IMR-90 (cell line): ENCODE measurements around the gene PIGU. TPM values are rescaled to one million over a fixed set of nuclear protein-coding genes. Genes with fewer than 3 reads are reported as not detected.

Experiments used
- ATAC-seq: fragments of 200-7000 bp; cut with Tn5 transposase; 2 replicates; pipeline ENCODE4 v1.9.1; 2020; ENCODE audit warnings: low read depth, mild to moderate bottlenecking, moderate library complexity
- BruUV-seq: library from RNA; stranded (reverse); fragments of 400-500 nt; replicated peaks from 2 replicates; lab custom pipeline; 2021; lab: Mats Ljungman, UMichigan
- CTCF ChIA-PET: fragments of 300-600 bp; formaldehyde crosslinking; extraction: SDS; loops from one replicate; lab custom pipeline; 2021; ENCODE audit warnings: antibody characterized with exemption; lab: Yijun Ruan, JAX
- POLR2A ChIA-PET: fragments of 300-600 bp; sonication (Branson Sonifier 250); formaldehyde crosslinking; loops from one replicate; lab custom pipeline; 2022; ENCODE audit warnings: antibody characterized with exemption; ENCODE audit not compliant: unreplicated experiment; lab: Charles Lee
- DNase-seq: peaks from one replicate; pipeline ENCODE4 v3.0.0; 2013
- H2AFZ ChIP-seq: replicated peaks from 2 replicates; pipeline ENCODE3; 2013; ENCODE audit warnings: low read length, mild to moderate bottlenecking; ENCODE audit not compliant: poor library complexity
- H2AK5ac ChIP-seq: 2 replicates; pipeline ENCODE4 v1.6.1; 2013; ENCODE audit warnings: low read depth, low read length, inconsistent platforms
- H2AK9ac ChIP-seq: replicated peaks from 2 replicates; pipeline ENCODE3; 2013; ENCODE audit warnings: mild to moderate bottlenecking, low read depth, low read length, moderate library complexity; ENCODE audit not compliant: poor library complexity
- H2BK120ac ChIP-seq: 2 replicates; pipeline ENCODE4 v1.6.1; 2013; ENCODE audit warnings: low read depth, low read length, inconsistent platforms
- H2BK15ac ChIP-seq: 3 replicates; pipeline ENCODE4 v1.6.1; 2013; ENCODE audit warnings: low read depth, low read length, inconsistent platforms
- H2BK20ac ChIP-seq: 2 replicates; pipeline ENCODE4 v1.6.1; 2013; ENCODE audit warnings: low read depth, mild to moderate bottlenecking, inconsistent platforms, low read length, moderate library complexity
- H2BK5ac ChIP-seq: 2 replicates; pipeline ENCODE4 v1.6.1; 2013; ENCODE audit warnings: mild to moderate bottlenecking, low read depth, low read length, inconsistent platforms; ENCODE audit not compliant: poor library complexity, severe bottlenecking
- H3K14ac ChIP-seq: replicated peaks from 2 replicates; pipeline ENCODE4 v1.6.1; 2013; ENCODE audit warnings: low read depth, low read length, inconsistent platforms
- H3K18ac ChIP-seq: 2 replicates; pipeline ENCODE4 v1.6.1; 2013; ENCODE audit warnings: low read depth, low read length, control low read depth
- H3K23ac ChIP-seq: 2 replicates; pipeline ENCODE4 v1.6.1; 2013; ENCODE audit warnings: low read depth, low read length, inconsistent platforms
- H3K27ac ChIP-seq: 2 replicates; pipeline ENCODE4 v1.5.1; 2013; ENCODE audit warnings: mild to moderate bottlenecking, control low read depth, low read length; ENCODE audit not compliant: insufficient read depth
- H3K27me3 ChIP-seq: 2 replicates; pipeline ENCODE4 v1.6.1; 2013; ENCODE audit warnings: low read length; ENCODE audit not compliant: control insufficient read depth, insufficient read depth
- H3K36me3 ChIP-seq: 2 replicates; pipeline ENCODE4 v1.6.1; 2013; ENCODE audit warnings: low read length, mixed read lengths; ENCODE audit not compliant: control insufficient read depth, insufficient read depth
- H3K4ac ChIP-seq: 2 replicates; pipeline ENCODE4 v1.6.1; 2013; ENCODE audit warnings: low read depth, low read length, inconsistent platforms
- H3K4me1 ChIP-seq: 2 replicates; pipeline ENCODE4 v1.6.1; 2013; ENCODE audit warnings: low read length, mixed read lengths; ENCODE audit not compliant: control insufficient read depth, insufficient read depth
- H3K4me2 ChIP-seq: 2 replicates; pipeline ENCODE4 v1.6.1; 2013; ENCODE audit warnings: low read depth, mild to moderate bottlenecking, control low read depth, low read length, moderate library complexity
- H3K4me3 ChIP-seq: 2 replicates; pipeline ENCODE4 v1.5.1; 2013; ENCODE audit warnings: low read depth, mild to moderate bottlenecking, control low read depth, low read length, moderate library complexity; ENCODE audit not compliant: insufficient read depth
- H3K56ac ChIP-seq: 2 replicates; pipeline ENCODE4 v1.6.1; 2013; ENCODE audit warnings: low read length, inconsistent platforms; ENCODE audit not compliant: insufficient read depth; ENCODE audit errors: extremely low read depth
- H3K79me1 ChIP-seq, 2 experiments: 2 replicates each; pipeline ENCODE4 v1.6.1; 2013; ENCODE audit warnings: low read length in 2 of 2, inconsistent platforms in 1 of 2, low read depth in 1 of 2
- H3K9ac ChIP-seq: 2 replicates; pipeline ENCODE4 v1.6.1; 2013; ENCODE audit warnings: low read depth, low read length, control low read depth
- H3K9me1 ChIP-seq: 2 replicates; pipeline ENCODE4 v1.6.1; 2013; ENCODE audit warnings: low read length, inconsistent platforms; ENCODE audit not compliant: insufficient read depth
- H3K9me3 ChIP-seq: 2 replicates; pipeline ENCODE4 v1.6.1; 2013; ENCODE audit warnings: low read length; ENCODE audit not compliant: control insufficient read depth, insufficient read depth
- H4K20me1 ChIP-seq: 2 replicates; pipeline ENCODE4 v1.6.1; 2013; ENCODE audit warnings: low read length, inconsistent platforms; ENCODE audit not compliant: insufficient read depth
- H4K5ac ChIP-seq: 2 replicates; pipeline ENCODE4 v1.6.1; 2013; ENCODE audit warnings: mild to moderate bottlenecking, low read depth, low read length, control low read depth
- H4K8ac ChIP-seq, 2 experiments: 2 replicates each; pipeline ENCODE4 v1.6.1; 2013; ENCODE audit warnings: low read depth in 2 of 2, low read length in 2 of 2, control low read depth in 1 of 2, inconsistent platforms in 1 of 2
- H4K91ac ChIP-seq: 2 replicates; pipeline ENCODE4 v1.6.1; 2013; ENCODE audit warnings: low read depth, low read length, inconsistent platforms; ENCODE audit not compliant: insufficient read depth
- ELK1 ChIP-seq: fragments of 150-350 bp; IDR thresholded peaks from 2 replicates; pipeline ENCODE4 v1.6.1; 2016; ENCODE audit warnings: low read depth, mild to moderate bottlenecking, low read length, moderate library complexity, borderline replicate concordance
- MAZ ChIP-seq: IDR thresholded peaks from 2 replicates; pipeline ENCODE4 v1.6.1; 2012; ENCODE audit warnings: low read depth, mild to moderate bottlenecking, low read length, improper control_type of control experiment, moderate library complexity, borderline replicate concordance
- MXI1 ChIP-seq: IDR thresholded peaks from 2 replicates; pipeline ENCODE4 v1.6.1; 2012; ENCODE audit warnings: low read depth, mild to moderate bottlenecking, low read length, moderate library complexity, borderline replicate concordance
- POLR2A ChIP-seq: IDR thresholded peaks from 2 replicates; pipeline ENCODE4 v1.6.1; 2012; ENCODE audit warnings: mild to moderate bottlenecking, low read depth, low read length
- RFX5 ChIP-seq: IDR thresholded peaks from 2 replicates; pipeline ENCODE4 v1.8.0; 2012; ENCODE audit warnings: low read depth, mild to moderate bottlenecking, low read length, moderate library complexity
- WGBS, 2 experiments: methylation state at CpG; one replicate each; pipeline versions ENCODE4 v1.1.5 to v1.1.7; 2013; ENCODE audit warnings: missing lambda C conversion rate in 2 of 2; ENCODE audit not compliant: insufficient read length in 1 of 2; ENCODE audit errors: extremely low coverage in 2 of 2; 5-methylcytosine and 5-hydroxymethylcytosine counted together
- dilution Hi-C: fragments of 300-500 bp; cut with HindIII; formaldehyde crosslinking; loops from one replicate; pipeline ENCODE4 v1.14.3; 2018; ENCODE audit warnings: low sequenced_read_pairs; ENCODE audit not compliant: unreplicated experiment
- in situ Hi-C: fragments of 300-500 bp; cut with MboI; formaldehyde crosslinking; loops from 3 replicates; pipeline ENCODE4 v1.14.3; 2019; ENCODE audit warnings: low sequenced_read_pairs, inconsistent platforms, mixed read lengths
- intact Hi-C: fragments of 100-400 bp; cut with micrococcal nuclease; formaldehyde crosslinking; loops from 2 replicates; pipeline ENCODE4 v1.10.0; 2022
- polyA plus RNA-seq, 3 experiments: library from polyadenylated mRNA; depleted of rRNA; stranded (reverse); fragments of >200 nt; gene quantifications; 2 replicates each; pipeline ENCODE4 v1.2.3, GENCODE V29; 2012; ENCODE audit warnings: low replicate concordance in 1 of 3
- total RNA-seq: library from RNA; depleted of rRNA; stranded (reverse); fragments of >200 nt; gene quantifications from 2 replicates; pipeline ENCODE4 v1.2.3, GENCODE V29; 2012
- TF ChIP-seq, protein P1 (sequence below): fragments of 150-350 bp; IDR thresholded peaks from 2 replicates; pipeline ENCODE4 v1.6.1; 2017; ENCODE audit warnings: mild to moderate bottlenecking, antibody characterized with exemption, low read length, low read depth

Gene PIGU
- total and polyA plus RNA-seq, 2 of the 4 experiments (the other 2 are of a cell fraction) = 11.1 to 31.1 TPM

- POLR2A ChIA-PET = no interaction called here
- Histone ChIP-seq H3K4me3 (peak within 1 kb of the TSS; percentile 89), H3K18ac (peak within 1 kb of the TSS; percentile 65), H3K79me1 (peaks cover 9 to 69% of the 10 kb centered on the region in 2 experiments; a peak in 3 of 4 replicates), H2BK120ac (peak within 1 kb of the TSS; percentile 62), H2AFZ (peak within 1 kb of the TSS; percentile 94), H3K36me3 (peaks cover 4% of the 10 kb centered on the region), H3K9me3 (no peaks in the 10 kb centered on the region), H3K14ac (peak within 1 kb of the TSS; percentile 99), H3K4me2 (peak within 1 kb of the TSS; percentile 80), H3K9ac (peak within 1 kb of the TSS; percentile 84), H4K91ac (peak within 1 kb of the TSS; percentile 87), H3K27me3 (no peaks in the 10 kb centered on the region), H2BK15ac (peak within 1 kb of the TSS; percentile 30; the same call in 1 of the 3 replicates), H3K27ac (peak within 1 kb of the TSS; percentile 95), H4K5ac (peak within 1 kb of the TSS; percentile 92), H2BK5ac (peak within 1 kb of the TSS; percentile 87), H3K9me1 (peaks cover 9% of the 10 kb centered on the region), H4K8ac (peak within 1 kb of the TSS; percentile 81 to 91), H3K56ac (peak within 1 kb of the TSS; percentile 76), H2AK5ac (peak within 1 kb of the TSS; percentile 91), H3K4ac (peak within 1 kb of the TSS; percentile 97), H3K23ac (peak within 1 kb of the TSS; percentile 91), H4K20me1 (peaks cover 2% of the 10 kb centered on the region; the same call in 1 of the 2 replicates), H2AK9ac (peak within 1 kb of the TSS; percentile 100), H2BK20ac (peak within 1 kb of the TSS; percentile 57; the same call in 1 of the 2 replicates), H3K4me1 (peaks cover 7% of the 10 kb centered on the region; the same call in 1 of the 2 replicates)
- no TSS peak for BruUV-seq
- CTCF ChIA-PET = interaction anchor here (0.6 to 4.3 kb wide), 2 partner anchors 193 to 204 kb away, joined by 3 to 24 read pairs; no protein-coding TSS in a partner anchor
- peak; percentile 96 for DNase-seq
- in situ Hi-C loops (loop anchor here (5.0 kb wide), 1 partner anchor 204 kb away; no protein-coding TSS in a partner anchor), intact Hi-C loops (no loop called here), dilution Hi-C loops (no loop called here)
- 1% methylated on average over 36 of the region's 59 CpGs; no CpG with 5 or more reads in 1 of the 2 experiments for WGBS, 2 experiments
- TF ChIP-seq MAZ (peak; percentile 57; the same call in 1 of the 2 replicates), ELK1 (no peak), MXI1 (peak; percentile 13; the same call in 1 of the 2 replicates), RFX5 (no peak), POLR2A (peak; percentile 90)
- TF ChIP-seq, protein P1, sequence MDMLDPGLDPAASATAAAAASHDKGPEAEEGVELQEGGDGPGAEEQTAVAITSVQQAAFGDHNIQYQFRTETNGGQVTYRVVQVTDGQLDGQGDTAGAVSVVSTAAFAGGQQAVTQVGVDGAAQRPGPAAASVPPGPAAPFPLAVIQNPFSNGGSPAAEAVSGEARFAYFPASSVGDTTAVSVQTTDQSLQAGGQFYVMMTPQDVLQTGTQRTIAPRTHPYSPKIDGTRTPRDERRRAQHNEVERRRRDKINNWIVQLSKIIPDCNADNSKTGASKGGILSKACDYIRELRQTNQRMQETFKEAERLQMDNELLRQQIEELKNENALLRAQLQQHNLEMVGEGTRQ = no peak
- peak; percentile 89 for ATAC-seq
Observed at GRCh38 chr20:34516247-34517113, 160.4 kb downstream of the PIGU start, which contains the start of gene DYNLRB1. DYNLRB1 (plus strand) TSS chr20:34516422; CDS start chr20:34516459, 37 bp downstream.
